22Rv1 (cell line): ENCODE measurements around the gene CMBL.

Experiments
- H3K27ac ChIP-seq: fragments of 450-650 bp; 2 replicates; pipeline ENCODE4 v1.5.1; 2017
- ZFX ChIP-seq: fragments of 450-650 bp; IDR thresholded peaks from 2 replicates; pipeline ENCODE4 v1.6.1; 2017; ENCODE audit warnings: antibody characterized with exemption, borderline replicate concordance
- TF ChIP-seq, protein P1 (sequence below): fragments of 450-650 bp; IDR thresholded peaks from 2 replicates; pipeline ENCODE4 v1.5.1; 2017; ENCODE audit warnings: mild to moderate bottlenecking

Gene CMBL

GRCh38 chr5:10228288-10228687, 79.4 kb downstream of the CMBL start:
- H3K27ac ChIP-seq: no peak overlapping the region
- TF ChIP-seq, protein P1, sequence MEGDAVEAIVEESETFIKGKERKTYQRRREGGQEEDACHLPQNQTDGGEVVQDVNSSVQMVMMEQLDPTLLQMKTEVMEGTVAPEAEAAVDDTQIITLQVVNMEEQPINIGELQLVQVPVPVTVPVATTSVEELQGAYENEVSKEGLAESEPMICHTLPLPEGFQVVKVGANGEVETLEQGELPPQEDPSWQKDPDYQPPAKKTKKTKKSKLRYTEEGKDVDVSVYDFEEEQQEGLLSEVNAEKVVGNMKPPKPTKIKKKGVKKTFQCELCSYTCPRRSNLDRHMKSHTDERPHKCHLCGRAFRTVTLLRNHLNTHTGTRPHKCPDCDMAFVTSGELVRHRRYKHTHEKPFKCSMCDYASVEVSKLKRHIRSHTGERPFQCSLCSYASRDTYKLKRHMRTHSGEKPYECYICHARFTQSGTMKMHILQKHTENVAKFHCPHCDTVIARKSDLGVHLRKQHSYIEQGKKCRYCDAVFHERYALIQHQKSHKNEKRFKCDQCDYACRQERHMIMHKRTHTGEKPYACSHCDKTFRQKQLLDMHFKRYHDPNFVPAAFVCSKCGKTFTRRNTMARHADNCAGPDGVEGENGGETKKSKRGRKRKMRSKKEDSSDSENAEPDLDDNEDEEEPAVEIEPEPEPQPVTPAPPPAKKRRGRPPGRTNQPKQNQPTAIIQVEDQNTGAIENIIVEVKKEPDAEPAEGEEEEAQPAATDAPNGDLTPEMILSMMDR: no peak
- TF ChIP-seq ZFX: no peak
